HepG2 (cell line): Measurements from ENCODE around the gene ANKRD29. TPM values are rescaled to one million over a fixed set of nuclear protein-coding genes. Genes with fewer than 3 reads are reported as not detected.

Experiments
- BRCA1 ChIP-seq: sonication (generic); formaldehyde crosslinking; IDR thresholded peaks from 2 replicates; pipeline ENCODE4 v1.4.0; 2020; ENCODE audit warnings: missing genetic modification reagents
- CBX2 ChIP-seq, 2 experiments: fragments of 200-600 bp in 1 of 2; sonication (generic); formaldehyde crosslinking in 1 of 2; IDR thresholded peaks; 2 replicates each; pipeline versions ENCODE4 v1.7.0 to v1.8.1; 2018 to 2022; ENCODE audit warnings: low read depth in 2 of 2, low read length in 1 of 2, mild to moderate bottlenecking in 1 of 2, missing genetic modification reagents in 1 of 2
- CHD4 ChIP-seq: fragments of 200-600 bp; sonication (generic); IDR thresholded peaks from 2 replicates; pipeline ENCODE4 v1.7.0; 2017; ENCODE audit warnings: mild to moderate bottlenecking, low read length, borderline replicate concordance
- GPN1 ChIP-seq: sonication (generic); formaldehyde crosslinking; IDR thresholded peaks from 2 replicates; pipeline ENCODE4 v1.5.1; 2020; ENCODE audit warnings: missing genetic modification reagents, borderline replicate concordance
- HNRNPH1 ChIP-seq: fragments of 200-400 bp; formaldehyde crosslinking; optimal IDR thresholded peaks from 2 replicates; pipeline ENCODE3; 2017; ENCODE audit warnings: mild to moderate bottlenecking, low read depth, low read length
- MAF1 ChIP-seq: sonication (generic); formaldehyde crosslinking; IDR thresholded peaks from 2 replicates; pipeline ENCODE4 v1.5.0; 2020; ENCODE audit warnings: missing genetic modification reagents, borderline replicate concordance
- MTF2 ChIP-seq: sonication (generic); formaldehyde crosslinking; IDR thresholded peaks from 2 replicates; pipeline ENCODE4 v1.5.0; 2020; ENCODE audit warnings: missing genetic modification reagents, borderline replicate concordance
- NCOR1 ChIP-seq: fragments of 200-600 bp; sonication (generic); IDR thresholded peaks from 2 replicates; pipeline ENCODE4 v1.7.0; 2017; ENCODE audit warnings: antibody characterized with exemption, low read length, borderline replicate concordance
- RFX3 ChIP-seq: IDR thresholded peaks from 2 replicates; pipeline ENCODE4 v1.6.1; 2016; ENCODE audit warnings: missing biosample characterization, missing genetic modification reagents
- SOX6 ChIP-seq, 2 experiments: fragments of 450-650 bp in 1 of 2; sonication (generic) in 1 of 2; formaldehyde crosslinking in 1 of 2; IDR thresholded peaks; 2 replicates each; pipeline versions ENCODE4 v1.4.0 to v1.6.1; 2017 to 2020; ENCODE audit warnings: antibody characterized with exemption in 1 of 2, mild to moderate bottlenecking in 1 of 2, missing genetic modification reagents in 1 of 2
- SRSF4 ChIP-seq: fragments of 200-400 bp; formaldehyde crosslinking; IDR thresholded peaks from one replicate; pipeline ENCODE4 v1.6.1; 2018; ENCODE audit warnings: mild to moderate bottlenecking, low read depth, low read length, moderate library complexity; ENCODE audit not compliant: poor library complexity, severe bottlenecking
- ZBTB7B ChIP-seq: sonication (generic); formaldehyde crosslinking; IDR thresholded peaks from 2 replicates; pipeline ENCODE4 v1.4.0; 2020; ENCODE audit warnings: missing genetic modification reagents
- ZNF12 ChIP-seq: sonication (generic); formaldehyde crosslinking; IDR thresholded peaks from 2 replicates; pipeline ENCODE4 v1.5.0; 2020; ENCODE audit warnings: missing genetic modification reagents
- ZNF432 ChIP-seq: sonication (generic); formaldehyde crosslinking; IDR thresholded peaks from 2 replicates; pipeline ENCODE4 v1.5.0; 2020; ENCODE audit warnings: missing genetic modification reagents, mild to moderate bottlenecking, borderline replicate concordance
- ZNF446 ChIP-seq: sonication (generic); formaldehyde crosslinking; IDR thresholded peaks from 2 replicates; pipeline ENCODE4 v1.5.0; 2020; ENCODE audit warnings: mild to moderate bottlenecking, missing genetic modification reagents
- ZNF451 ChIP-seq: sonication (generic); formaldehyde crosslinking; IDR thresholded peaks from 2 replicates; pipeline ENCODE4 v1.5.0; 2020; ENCODE audit warnings: mild to moderate bottlenecking, missing genetic modification reagents
- polyA plus RNA-seq, 8 experiments: library from polyadenylated mRNA; depleted of rRNA in 3 of 8; stranded (reverse) in 7 of 8; unstranded in 1 of 8; fragments of >200 nt; fragmentation: Illumina TruSeq in 4 of 8; extraction: Trizol in 4 of 8; gene quantifications; 2 replicates each; pipeline versions ENCODE4 v1.2.1 to v1.2.3, GENCODE V29; 2011 to 2016; ENCODE audit warnings: low read depth in 4 of 8, missing spikeins in 1 of 8, mixed read lengths in 1 of 8; ENCODE audit not compliant: insufficient read depth in 1 of 8
- total RNA-seq, 5 experiments: library from RNA; depleted of rRNA; stranded (reverse); fragments of >200 nt; fragmentation: Illumina TruSeq; extraction: Trizol; gene quantifications; 2 replicates each; pipeline ENCODE4 v1.2.3, GENCODE V29; 2016; ENCODE audit warnings: low read depth in 1 of 5
- TF ChIP-seq, protein P1 (sequence below), 2 experiments: sonication (generic) in 1 of 2; formaldehyde crosslinking in 1 of 2; IDR thresholded peaks; 2 replicates each; pipeline versions ENCODE4 v1.4.0 to v1.6.1; 2016 to 2020; ENCODE audit warnings: borderline replicate concordance in 1 of 2, low read depth in 1 of 2, mild to moderate bottlenecking in 1 of 2, missing genetic modification reagents in 1 of 2
- TF ChIP-seq, protein P2 (sequence below): IDR thresholded peaks from 2 replicates; pipeline ENCODE4 v1.6.1; 2018; ENCODE audit warnings: missing genetic modification reagents
- TF ChIP-seq, protein P3 (sequence below): sonication (generic); formaldehyde crosslinking; IDR thresholded peaks from 2 replicates; pipeline ENCODE4 v1.4.0; 2020; ENCODE audit warnings: missing genetic modification reagents, borderline replicate concordance

The ANKRD29 gene
- total and polyA plus RNA-seq, 2 of the 13 experiments (the other 11 are each of a cell fraction or from before 2014, with no cell fraction given), result not detected

DNA sequence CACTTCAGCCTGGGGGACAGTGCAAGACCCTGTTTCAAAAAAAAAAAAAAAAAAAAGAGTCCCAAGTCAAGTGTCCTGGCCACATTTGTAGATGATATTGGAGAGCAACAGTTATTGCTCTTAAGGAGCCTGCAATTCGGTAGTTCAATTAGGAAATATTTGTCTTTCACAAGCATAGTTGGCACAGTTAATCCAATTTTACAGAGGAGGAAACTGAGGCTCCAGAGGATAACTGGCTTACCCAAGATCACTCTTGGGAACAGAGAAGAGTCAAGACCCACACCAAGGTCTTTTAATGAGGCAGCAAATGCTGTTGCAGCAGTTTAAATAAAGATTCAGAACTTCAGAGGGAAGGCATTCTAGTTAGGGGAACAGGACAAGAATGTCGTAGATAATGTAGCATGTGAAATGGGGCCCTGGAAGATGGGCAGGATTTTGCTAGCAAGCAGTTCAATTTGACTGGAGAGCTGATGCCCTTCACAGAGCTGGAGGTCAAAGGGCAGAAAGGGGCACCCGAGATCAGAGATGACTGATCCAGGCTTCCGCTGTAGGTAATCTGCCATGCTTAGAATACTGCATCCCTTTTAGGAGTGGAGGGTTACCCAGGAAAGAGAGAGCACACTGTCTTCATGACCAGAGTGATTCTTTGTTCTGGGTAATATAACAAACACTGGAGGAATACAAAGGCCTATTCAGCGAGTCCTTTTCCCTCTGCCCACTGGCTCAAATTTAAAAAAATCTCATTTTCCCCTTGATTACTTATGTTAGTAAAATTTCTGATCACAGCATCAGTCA, 79.4 kb downstream of the ANKRD29 start (continued):
- TF ChIP-seq, protein P1, sequence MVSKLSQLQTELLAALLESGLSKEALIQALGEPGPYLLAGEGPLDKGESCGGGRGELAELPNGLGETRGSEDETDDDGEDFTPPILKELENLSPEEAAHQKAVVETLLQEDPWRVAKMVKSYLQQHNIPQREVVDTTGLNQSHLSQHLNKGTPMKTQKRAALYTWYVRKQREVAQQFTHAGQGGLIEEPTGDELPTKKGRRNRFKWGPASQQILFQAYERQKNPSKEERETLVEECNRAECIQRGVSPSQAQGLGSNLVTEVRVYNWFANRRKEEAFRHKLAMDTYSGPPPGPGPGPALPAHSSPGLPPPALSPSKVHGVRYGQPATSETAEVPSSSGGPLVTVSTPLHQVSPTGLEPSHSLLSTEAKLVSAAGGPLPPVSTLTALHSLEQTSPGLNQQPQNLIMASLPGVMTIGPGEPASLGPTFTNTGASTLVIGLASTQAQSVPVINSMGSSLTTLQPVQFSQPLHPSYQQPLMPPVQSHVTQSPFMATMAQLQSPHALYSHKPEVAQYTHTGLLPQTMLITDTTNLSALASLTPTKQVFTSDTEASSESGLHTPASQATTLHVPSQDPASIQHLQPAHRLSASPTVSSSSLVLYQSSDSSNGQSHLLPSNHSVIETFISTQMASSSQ (IDR thresholded peaks at IDR 0.05; ENCODE audit: low read depth), result no peak
- TF ChIP-seq, protein P1 (CRISPR knock-in tag; IDR thresholded peaks at IDR 0.05; ENCODE audit: borderline replicate concordance), result no peak
- no peak for TF ChIP-seq CHD4
- no peak for TF ChIP-seq BRCA1 (CRISPR knock-in tag)
- TF ChIP-seq, protein P2, sequence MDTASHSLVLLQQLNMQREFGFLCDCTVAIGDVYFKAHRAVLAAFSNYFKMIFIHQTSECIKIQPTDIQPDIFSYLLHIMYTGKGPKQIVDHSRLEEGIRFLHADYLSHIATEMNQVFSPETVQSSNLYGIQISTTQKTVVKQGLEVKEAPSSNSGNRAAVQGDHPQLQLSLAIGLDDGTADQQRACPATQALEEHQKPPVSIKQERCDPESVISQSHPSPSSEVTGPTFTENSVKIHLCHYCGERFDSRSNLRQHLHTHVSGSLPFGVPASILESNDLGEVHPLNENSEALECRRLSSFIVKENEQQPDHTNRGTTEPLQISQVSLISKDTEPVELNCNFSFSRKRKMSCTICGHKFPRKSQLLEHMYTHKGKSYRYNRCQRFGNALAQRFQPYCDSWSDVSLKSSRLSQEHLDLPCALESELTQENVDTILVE, result no peak
- TF ChIP-seq NCOR1, result peak; percentile 69; the same call in 1 of the 2 replicates
- no peak for TF ChIP-seq ZNF432
- TF ChIP-seq ZBTB7B (CRISPR knock-in tag), result peak; percentile 63; the same call in 1 of the 2 replicates
- TF ChIP-seq ZNF12 (CRISPR knock-in tag), result no peak
- TF ChIP-seq MTF2, result no peak
- TF ChIP-seq ZNF446 (CRISPR knock-in tag), result no peak
- TF ChIP-seq MAF1 (CRISPR knock-in tag), result no peak
- no peak for TF ChIP-seq HNRNPH1
- no peak for TF ChIP-seq SOX6 (IDR thresholded peaks at IDR 0.05)
- peak; percentile 74 for TF ChIP-seq SOX6 (CRISPR knock-in tag; IDR thresholded peaks at IDR 0.05)
- TF ChIP-seq SRSF4, result no peak
- TF ChIP-seq, protein P3, sequence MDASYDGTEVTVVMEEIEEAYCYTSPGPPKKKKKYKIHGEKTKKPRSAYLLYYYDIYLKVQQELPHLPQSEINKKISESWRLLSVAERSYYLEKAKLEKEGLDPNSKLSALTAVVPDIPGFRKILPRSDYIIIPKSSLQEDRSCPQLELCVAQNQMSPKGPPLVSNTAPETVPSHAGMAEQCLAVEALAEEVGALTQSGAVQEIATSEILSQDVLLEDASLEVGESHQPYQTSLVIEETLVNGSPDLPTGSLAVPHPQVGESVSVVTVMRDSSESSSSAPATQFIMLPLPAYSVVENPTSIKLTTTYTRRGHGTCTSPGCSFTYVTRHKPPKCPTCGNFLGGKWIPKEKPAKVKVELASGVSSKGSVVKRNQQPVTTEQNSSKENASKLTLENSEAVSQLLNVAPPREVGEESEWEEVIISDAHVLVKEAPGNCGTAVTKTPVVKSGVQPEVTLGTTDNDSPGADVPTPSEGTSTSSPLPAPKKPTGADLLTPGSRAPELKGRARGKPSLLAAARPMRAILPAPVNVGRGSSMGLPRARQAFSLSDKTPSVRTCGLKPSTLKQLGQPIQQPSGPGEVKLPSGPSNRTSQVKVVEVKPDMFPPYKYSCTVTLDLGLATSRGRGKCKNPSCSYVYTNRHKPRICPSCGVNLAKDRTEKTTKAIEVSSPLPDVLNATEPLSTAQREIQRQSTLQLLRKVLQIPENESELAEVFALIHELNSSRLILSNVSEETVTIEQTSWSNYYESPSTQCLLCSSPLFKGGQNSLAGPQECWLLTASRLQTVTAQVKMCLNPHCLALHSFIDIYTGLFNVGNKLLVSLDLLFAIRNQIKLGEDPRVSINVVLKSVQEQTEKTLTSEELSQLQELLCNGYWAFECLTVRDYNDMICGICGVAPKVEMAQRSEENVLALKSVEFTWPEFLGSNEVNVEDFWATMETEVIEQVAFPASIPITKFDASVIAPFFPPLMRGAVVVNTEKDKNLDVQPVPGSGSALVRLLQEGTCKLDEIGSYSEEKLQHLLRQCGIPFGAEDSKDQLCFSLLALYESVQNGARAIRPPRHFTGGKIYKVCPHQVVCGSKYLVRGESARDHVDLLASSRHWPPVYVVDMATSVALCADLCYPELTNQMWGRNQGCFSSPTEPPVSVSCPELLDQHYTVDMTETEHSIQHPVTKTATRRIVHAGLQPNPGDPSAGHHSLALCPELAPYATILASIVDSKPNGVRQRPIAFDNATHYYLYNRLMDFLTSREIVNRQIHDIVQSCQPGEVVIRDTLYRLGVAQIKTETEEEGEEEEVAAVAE (CRISPR knock-in tag), result no peak
- TF ChIP-seq GPN1 (CRISPR knock-in tag), result no peak
- no peak for TF ChIP-seq RFX3 (CRISPR knock-in tag)
- no peak for TF ChIP-seq CBX2 (IDR thresholded peaks at IDR 0.05; ENCODE audit: low read depth, low read length)
- no peak for TF ChIP-seq CBX2 (CRISPR knock-in tag; IDR thresholded peaks at IDR 0.05; ENCODE audit: low read depth)
- no peak for TF ChIP-seq ZNF451 (CRISPR knock-in tag)
